H9 (cell line): ENCODE measurements around the gene MARCHF3. TPM values are rescaled to one million over a fixed set of nuclear protein-coding genes. Genes with fewer than 3 reads are reported as not detected.

Experiments
- DNase-seq: peaks from one replicate; pipeline ENCODE4 v3.0.0-alpha.2; 2017
- H2AFZ ChIP-seq: one replicate; pipeline ENCODE4 v1.6.1; 2013; ENCODE audit warnings: mild to moderate bottlenecking, low read length, control low read depth, moderate library complexity
- H2AK5ac ChIP-seq: 2 replicates; pipeline ENCODE4 v1.6.1; 2013; ENCODE audit warnings: low read length, control low read depth, mixed read lengths; ENCODE audit not compliant: insufficient read length
- H2BK120ac ChIP-seq: one replicate; pipeline ENCODE4 v1.6.1; 2013; ENCODE audit warnings: low read depth, mild to moderate bottlenecking, low read length, control low read depth, inconsistent platforms; ENCODE audit not compliant: poor library complexity, severe bottlenecking
- H2BK12ac ChIP-seq: 2 replicates; pipeline ENCODE4 v1.6.1; 2013; ENCODE audit warnings: low read length, control low read depth, mixed read lengths, low read depth; ENCODE audit not compliant: insufficient read length
- H2BK15ac ChIP-seq: 2 replicates; pipeline ENCODE4 v1.6.1; 2013; ENCODE audit warnings: low read depth, low read length, control low read depth
- H2BK20ac ChIP-seq: one replicate; pipeline ENCODE4 v1.6.1; 2013; ENCODE audit warnings: low read depth, mild to moderate bottlenecking, low read length, control low read depth, inconsistent platforms; ENCODE audit not compliant: poor library complexity, severe bottlenecking
- H2BK5ac ChIP-seq: 2 replicates; pipeline ENCODE4 v1.6.1; 2013; ENCODE audit warnings: low read length, control low read depth, mixed read lengths; ENCODE audit not compliant: insufficient read length
- H3K14ac ChIP-seq: 2 replicates; pipeline ENCODE4 v1.6.1; 2013; ENCODE audit warnings: low read length, control low read depth; ENCODE audit not compliant: insufficient read depth
- H3K18ac ChIP-seq: 2 replicates; pipeline ENCODE4 v1.6.1; 2013; ENCODE audit warnings: low read depth, mild to moderate bottlenecking, mixed read lengths, low read length, control low read depth; ENCODE audit not compliant: insufficient read length
- H3K23ac ChIP-seq: 2 replicates; pipeline ENCODE4 v1.6.1; 2013; ENCODE audit warnings: low read length, control low read depth, mixed read lengths, low read depth; ENCODE audit not compliant: insufficient read length
- H3K23me2 ChIP-seq: 2 replicates; pipeline ENCODE4 v1.6.1; 2013; ENCODE audit warnings: low read depth, mild to moderate bottlenecking, mixed read lengths, low read length, control low read depth; ENCODE audit not compliant: insufficient read length, poor library complexity, severe bottlenecking
- H3K27ac ChIP-seq: 2 replicates; pipeline ENCODE4 v1.5.1; 2013; ENCODE audit warnings: low read length, control low read depth, mixed read lengths, low read depth; ENCODE audit not compliant: insufficient read length
- H3K27me3 ChIP-seq: 2 replicates; pipeline ENCODE4 v1.6.1; 2013; ENCODE audit warnings: low read length, control low read depth, inconsistent platforms; ENCODE audit not compliant: insufficient read depth
- H3K4ac ChIP-seq: 2 replicates; pipeline ENCODE4 v1.6.1; 2013; ENCODE audit warnings: low read depth, mild to moderate bottlenecking, control low read depth, inconsistent platforms, low read length, moderate library complexity
- H3K4me1 ChIP-seq: 2 replicates; pipeline ENCODE4 v1.6.1; 2013; ENCODE audit warnings: low read length, control low read depth, inconsistent platforms; ENCODE audit not compliant: insufficient read depth
- H3K4me2 ChIP-seq: 2 replicates; pipeline ENCODE4 v1.6.1; 2013; ENCODE audit warnings: low read length, control low read depth, mixed read lengths; ENCODE audit not compliant: insufficient read length, insufficient read depth
- H3K56ac ChIP-seq: 2 replicates; pipeline ENCODE4 v1.6.1; 2013; ENCODE audit warnings: low read depth, mild to moderate bottlenecking, mixed read lengths, low read length, control low read depth; ENCODE audit not compliant: insufficient read length
- H3K79me1 ChIP-seq: 2 replicates; pipeline ENCODE4 v1.6.1; 2013; ENCODE audit warnings: low read depth, mild to moderate bottlenecking, moderate library complexity, low read length, control low read depth, inconsistent platforms; ENCODE audit not compliant: insufficient read depth, poor library complexity, severe bottlenecking
- H3K79me2 ChIP-seq: 2 replicates; pipeline ENCODE4 v1.6.1; 2013; ENCODE audit warnings: low read length, control low read depth, inconsistent platforms; ENCODE audit not compliant: insufficient read depth
- H3K9ac ChIP-seq: 2 replicates; pipeline ENCODE4 v1.6.1; 2013; ENCODE audit warnings: low read length, control low read depth, mixed read lengths; ENCODE audit not compliant: insufficient read length; ENCODE audit errors: extremely low read depth
- H3K9me3 ChIP-seq: one replicate; pipeline ENCODE4 v1.6.1; 2013; ENCODE audit warnings: low read depth, low read length, inconsistent platforms; ENCODE audit not compliant: control insufficient read depth
- H3T11ph ChIP-seq: one replicate; pipeline ENCODE4 v1.6.1; 2013; ENCODE audit warnings: mild to moderate bottlenecking, low read length, control low read depth, inconsistent platforms
- H4K20me1 ChIP-seq: one replicate; pipeline ENCODE4 v1.6.1; 2013; ENCODE audit not compliant: control insufficient read depth, insufficient read length, insufficient read depth
- H4K5ac ChIP-seq: 2 replicates; pipeline ENCODE4 v1.6.1; 2013; ENCODE audit warnings: low read depth, mild to moderate bottlenecking, mixed read lengths, low read length, control low read depth; ENCODE audit not compliant: insufficient read length
- H4K8ac ChIP-seq: replicated peaks from 2 replicates; pipeline ENCODE4 v1.6.1; 2013; ENCODE audit warnings: low read length, control low read depth, mixed read lengths, low read depth; ENCODE audit not compliant: insufficient read length
- H4K91ac ChIP-seq: 2 replicates; pipeline ENCODE4 v1.6.1; 2013; ENCODE audit warnings: low read depth, mild to moderate bottlenecking, moderate library complexity, mixed read lengths, low read length, control low read depth; ENCODE audit not compliant: insufficient read length
- H3K27ac Mint-ChIP-seq, 3 experiments: 2 replicates in 2 of 3; 3 replicates in 1 of 3; pipeline ENCODE4 v1.8.0; 2020 to 2021; ENCODE audit warnings: mixed read lengths in 3 of 3, mild to moderate bottlenecking in 1 of 3, moderate library complexity in 1 of 3
- H3K27me3 Mint-ChIP-seq: 2 replicates; pipeline ENCODE4 v1.8.0; 2021; ENCODE audit warnings: low read depth, mild to moderate bottlenecking, moderate library complexity, mixed read lengths
- H3K36me3 Mint-ChIP-seq, 3 experiments: 2 replicates in 2 of 3; 3 replicates in 1 of 3; pipeline ENCODE4 v1.8.0; 2020 to 2021; ENCODE audit warnings: low read depth in 3 of 3, mixed read lengths in 3 of 3; ENCODE audit not compliant: insufficient read depth in 1 of 3
- H3K4me1 Mint-ChIP-seq, 2 experiments: 2 replicates each; pipeline ENCODE4 v1.8.0; 2020; ENCODE audit warnings: mixed read lengths in 2 of 2
- H3K4me3 Mint-ChIP-seq, 2 experiments: 2 replicates in 1 of 2; 3 replicates in 1 of 2; pipeline ENCODE4 v1.8.0; 2020 to 2021; ENCODE audit warnings: mild to moderate bottlenecking in 2 of 2, mixed read lengths in 2 of 2, moderate library complexity in 1 of 2
- H3K9me3 Mint-ChIP-seq, 2 experiments: 2 replicates in 1 of 2; 3 replicates in 1 of 2; pipeline ENCODE4 v1.8.0; 2020; ENCODE audit warnings: mild to moderate bottlenecking in 2 of 2, mixed read lengths in 2 of 2, moderate library complexity in 1 of 2
- CTCF ChIP-seq: fragments of 200-600 bp; sonication (generic); conservative IDR thresholded peaks from 3 replicates; pipeline ENCODE4 v1.8.0; 2021; ENCODE audit warnings: antibody characterized with exemption, mild to moderate bottlenecking
- total RNA-seq: library from RNA; stranded (reverse); gene quantifications from 2 replicates; pipeline ENCODE4 v1.2.1, GENCODE V29; 2021

MARCHF3 gene
- total RNA-seq, 1 experiment from 2014 or later: 17.7 TPM

- no peak overlapping the region for H3K18ac ChIP-seq
- H3K9me3 Mint-ChIP-seq: peaks cover 2 to 10% of the 10 kb centered on the region in 2 experiments; a peak in 4 of 5 replicates
- H2AK5ac ChIP-seq: no peak overlapping the region
Observed at GRCh38 chr5:126899476-126899875, 130.9 kb downstream of the MARCHF3 start.

More at GRCh38 chr5:126899476-126899875, 130.9 kb downstream of the MARCHF3 start:
- Histone ChIP-seq H3K79me2 (no peaks in the 10 kb centered on the region), H4K5ac (no peak overlapping the region), H3K27ac (no peak overlapping the region), H3K23me2 (no peaks in the 10 kb centered on the region), H2BK5ac (no peak overlapping the region), H3K9ac (no peak overlapping the region), H4K8ac (no peak overlapping the region), H2BK15ac (no peak overlapping the region), H2BK120ac (no peak overlapping the region), H2BK20ac (no peak overlapping the region), H3K23ac (no peak overlapping the region), H4K91ac (no peak overlapping the region), H3K4me2 (no peak overlapping the region), H2BK12ac (no peak overlapping the region), H3K56ac (no peak overlapping the region), H2AFZ (no peak overlapping the region), H3K14ac (no peak overlapping the region), H3K27me3 (no peaks in the 10 kb centered on the region), H4K20me1 (no peaks in the 10 kb centered on the region), H3K4ac (no peak overlapping the region), H3K9me3 (no peaks in the 10 kb centered on the region), H3K4me1 (no peaks in the 10 kb centered on the region; the same call in 1 of the 2 replicates), H3T11ph (no peak overlapping the region), H3K79me1 (no peaks in the 10 kb centered on the region)
- H3K4me3 Mint-ChIP-seq: no peak overlapping the region
- H3K4me1 Mint-ChIP-seq: peaks cover 22 to 24% of the 10 kb centered on the region in 2 experiments
- no peaks in the 10 kb centered on the region for H3K27me3 Mint-ChIP-seq
- peaks cover 16 to 19% (median 16%) of the 10 kb centered on the region in 3 experiments for H3K36me3 Mint-ChIP-seq
- no peak for DNase-seq
- no peak for TF ChIP-seq CTCF
- H3K27ac Mint-ChIP-seq: no peak overlapping the region; a peak in 1 of 7 replicates
